ENCODE measurements around the gene IPO4.

Gene IPO4, protein sequence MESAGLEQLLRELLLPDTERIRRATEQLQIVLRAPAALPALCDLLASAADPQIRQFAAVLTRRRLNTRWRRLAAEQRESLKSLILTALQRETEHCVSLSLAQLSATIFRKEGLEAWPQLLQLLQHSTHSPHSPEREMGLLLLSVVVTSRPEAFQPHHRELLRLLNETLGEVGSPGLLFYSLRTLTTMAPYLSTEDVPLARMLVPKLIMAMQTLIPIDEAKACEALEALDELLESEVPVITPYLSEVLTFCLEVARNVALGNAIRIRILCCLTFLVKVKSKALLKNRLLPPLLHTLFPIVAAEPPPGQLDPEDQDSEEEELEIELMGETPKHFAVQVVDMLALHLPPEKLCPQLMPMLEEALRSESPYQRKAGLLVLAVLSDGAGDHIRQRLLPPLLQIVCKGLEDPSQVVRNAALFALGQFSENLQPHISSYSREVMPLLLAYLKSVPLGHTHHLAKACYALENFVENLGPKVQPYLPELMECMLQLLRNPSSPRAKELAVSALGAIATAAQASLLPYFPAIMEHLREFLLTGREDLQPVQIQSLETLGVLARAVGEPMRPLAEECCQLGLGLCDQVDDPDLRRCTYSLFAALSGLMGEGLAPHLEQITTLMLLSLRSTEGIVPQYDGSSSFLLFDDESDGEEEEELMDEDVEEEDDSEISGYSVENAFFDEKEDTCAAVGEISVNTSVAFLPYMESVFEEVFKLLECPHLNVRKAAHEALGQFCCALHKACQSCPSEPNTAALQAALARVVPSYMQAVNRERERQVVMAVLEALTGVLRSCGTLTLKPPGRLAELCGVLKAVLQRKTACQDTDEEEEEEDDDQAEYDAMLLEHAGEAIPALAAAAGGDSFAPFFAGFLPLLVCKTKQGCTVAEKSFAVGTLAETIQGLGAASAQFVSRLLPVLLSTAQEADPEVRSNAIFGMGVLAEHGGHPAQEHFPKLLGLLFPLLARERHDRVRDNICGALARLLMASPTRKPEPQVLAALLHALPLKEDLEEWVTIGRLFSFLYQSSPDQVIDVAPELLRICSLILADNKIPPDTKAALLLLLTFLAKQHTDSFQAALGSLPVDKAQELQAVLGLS

DNA sequence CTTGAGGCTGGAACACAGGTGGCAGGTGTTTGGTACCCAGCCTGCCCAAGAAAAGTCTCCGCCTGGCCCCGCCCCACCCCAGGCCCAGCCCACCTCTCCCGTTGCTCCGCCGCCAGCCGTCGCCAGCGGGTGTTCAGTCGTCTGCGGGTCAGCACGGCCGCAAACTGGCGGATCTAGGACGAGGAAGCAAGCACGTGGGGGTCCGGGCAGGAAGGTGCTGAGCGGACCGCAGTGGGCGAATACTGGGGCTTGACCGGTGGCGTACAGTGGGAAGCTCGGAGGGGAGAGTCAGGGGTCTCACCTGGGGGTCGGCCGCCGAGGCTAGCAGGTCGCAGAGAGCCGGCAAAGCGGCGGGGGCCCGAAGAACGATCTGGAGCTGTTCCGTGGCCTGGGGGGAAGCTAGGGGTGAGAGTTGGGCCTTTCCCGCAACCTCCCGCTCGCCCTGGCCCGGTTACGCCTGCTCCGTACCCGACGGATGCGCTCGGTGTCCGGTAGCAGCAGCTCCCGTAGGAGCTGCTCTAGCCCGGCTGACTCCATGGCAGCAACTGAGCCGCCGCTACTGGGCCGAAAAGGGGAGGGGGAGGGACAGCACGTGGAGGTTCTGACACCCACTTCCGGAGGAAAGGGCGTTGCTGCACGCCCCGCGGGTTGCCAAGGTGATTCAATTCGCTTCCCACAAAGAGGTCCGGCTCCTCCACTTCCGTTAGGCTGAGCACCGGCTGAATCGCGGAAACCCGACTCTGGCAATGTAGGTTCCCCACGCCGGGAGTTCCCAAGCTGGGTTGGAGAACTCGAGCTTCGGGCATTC is at the start of gene IPO4:
IPO4 (minus strand) TSS at position 566 of the 808 bp plus-strand sequence; CDS start at position 537, 29 bp downstream.
- DNase-seq (ENCODE audit: extremely low read depth, insufficient read length) = peak; percentile 89
- H3K27me3 ChIP-seq (replicated peaks; ENCODE audit: control insufficient read depth, insufficient read depth, low read length) = no peaks in the 10 kb centered on the region
- peaks cover 42% of the 10 kb centered on the region for H3K36me3 ChIP-seq (ENCODE audit: control insufficient read depth, insufficient read depth, low read length)
- TF ChIP-seq, protein P1, sequence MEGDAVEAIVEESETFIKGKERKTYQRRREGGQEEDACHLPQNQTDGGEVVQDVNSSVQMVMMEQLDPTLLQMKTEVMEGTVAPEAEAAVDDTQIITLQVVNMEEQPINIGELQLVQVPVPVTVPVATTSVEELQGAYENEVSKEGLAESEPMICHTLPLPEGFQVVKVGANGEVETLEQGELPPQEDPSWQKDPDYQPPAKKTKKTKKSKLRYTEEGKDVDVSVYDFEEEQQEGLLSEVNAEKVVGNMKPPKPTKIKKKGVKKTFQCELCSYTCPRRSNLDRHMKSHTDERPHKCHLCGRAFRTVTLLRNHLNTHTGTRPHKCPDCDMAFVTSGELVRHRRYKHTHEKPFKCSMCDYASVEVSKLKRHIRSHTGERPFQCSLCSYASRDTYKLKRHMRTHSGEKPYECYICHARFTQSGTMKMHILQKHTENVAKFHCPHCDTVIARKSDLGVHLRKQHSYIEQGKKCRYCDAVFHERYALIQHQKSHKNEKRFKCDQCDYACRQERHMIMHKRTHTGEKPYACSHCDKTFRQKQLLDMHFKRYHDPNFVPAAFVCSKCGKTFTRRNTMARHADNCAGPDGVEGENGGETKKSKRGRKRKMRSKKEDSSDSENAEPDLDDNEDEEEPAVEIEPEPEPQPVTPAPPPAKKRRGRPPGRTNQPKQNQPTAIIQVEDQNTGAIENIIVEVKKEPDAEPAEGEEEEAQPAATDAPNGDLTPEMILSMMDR (IDR thresholded peaks at IDR 0.05; ENCODE audit: insufficient read depth, low read length, poor library complexity, severe bottlenecking) = no peak
- H3K4me3 ChIP-seq (replicated peaks; ENCODE audit: low read depth, low read length) = peak within 1 kb of the TSS; percentile 83

DNA sequence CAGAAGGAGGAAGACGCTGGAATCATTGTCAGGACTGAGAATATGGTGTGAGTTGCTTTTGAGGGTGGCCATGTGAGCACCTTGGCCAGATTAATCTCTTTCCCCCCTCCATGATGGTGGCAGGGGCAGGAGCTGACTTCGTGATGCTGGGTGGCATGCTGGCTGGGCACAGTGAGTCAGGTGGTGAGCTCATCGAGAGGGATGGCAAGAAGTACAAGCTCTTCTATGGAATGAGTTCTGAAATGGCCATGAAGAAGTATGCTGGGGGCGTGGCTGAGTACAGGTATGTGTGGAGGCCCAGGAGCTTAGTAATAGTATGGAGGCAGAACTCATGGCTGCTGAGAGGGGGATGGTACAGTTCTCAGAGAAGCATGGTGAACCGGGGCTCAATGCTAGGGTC is 49.5 kb upstream of the IPO4 start:
- TF ChIP-seq, protein P1 (IDR thresholded peaks at IDR 0.05; ENCODE audit: insufficient read depth, low read length, poor library complexity, severe bottlenecking) = no peak
- Histone ChIP-seq H3K36me3 (ENCODE audit: control insufficient read depth, insufficient read depth, low read length) (peaks cover 46% of the 10 kb centered on the region), H3K27me3 (replicated peaks; ENCODE audit: control insufficient read depth, insufficient read depth, low read length) (no peaks in the 10 kb centered on the region), H3K4me3 (replicated peaks; ENCODE audit: low read depth, low read length) (no peak overlapping the region)
- DNase-seq (ENCODE audit: extremely low read depth, insufficient read length) = no peak

DNA sequence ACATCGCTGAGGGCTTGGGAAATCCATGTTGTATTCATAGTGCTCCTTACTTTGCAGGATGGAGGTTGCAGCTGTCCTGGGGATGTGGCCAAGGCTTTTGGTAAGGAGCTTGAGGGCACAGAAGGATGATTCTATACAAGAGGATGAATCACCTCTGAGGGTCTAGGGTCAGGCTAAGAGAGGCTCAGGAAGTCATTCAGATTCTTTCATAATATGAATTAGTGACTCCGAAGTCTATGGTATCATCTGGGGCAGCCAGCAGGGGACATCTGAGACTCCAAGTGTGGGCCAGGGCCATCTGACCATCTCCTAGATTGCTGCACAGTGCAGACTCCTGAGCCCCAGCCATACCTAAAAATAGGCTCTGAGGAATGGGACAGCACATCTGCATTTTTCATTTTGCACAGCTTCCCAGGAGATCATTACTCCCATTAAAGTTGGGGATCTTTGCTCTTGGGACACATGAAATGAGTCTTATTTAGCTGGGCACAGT is 48.9 kb upstream of the IPO4 start:
- no peaks in the 10 kb centered on the region for H3K27me3 ChIP-seq (replicated peaks; ENCODE audit: control insufficient read depth, insufficient read depth, low read length)
- TF ChIP-seq, protein P1 (IDR thresholded peaks at IDR 0.05; ENCODE audit: insufficient read depth, low read length, poor library complexity, severe bottlenecking) = no peak
- H3K36me3 ChIP-seq (ENCODE audit: control insufficient read depth, insufficient read depth, low read length) = peaks cover 46% of the 10 kb centered on the region
- H3K4me3 ChIP-seq (replicated peaks; ENCODE audit: low read depth, low read length) = no peak overlapping the region
- no peak for DNase-seq (ENCODE audit: extremely low read depth, insufficient read length)

DNA sequence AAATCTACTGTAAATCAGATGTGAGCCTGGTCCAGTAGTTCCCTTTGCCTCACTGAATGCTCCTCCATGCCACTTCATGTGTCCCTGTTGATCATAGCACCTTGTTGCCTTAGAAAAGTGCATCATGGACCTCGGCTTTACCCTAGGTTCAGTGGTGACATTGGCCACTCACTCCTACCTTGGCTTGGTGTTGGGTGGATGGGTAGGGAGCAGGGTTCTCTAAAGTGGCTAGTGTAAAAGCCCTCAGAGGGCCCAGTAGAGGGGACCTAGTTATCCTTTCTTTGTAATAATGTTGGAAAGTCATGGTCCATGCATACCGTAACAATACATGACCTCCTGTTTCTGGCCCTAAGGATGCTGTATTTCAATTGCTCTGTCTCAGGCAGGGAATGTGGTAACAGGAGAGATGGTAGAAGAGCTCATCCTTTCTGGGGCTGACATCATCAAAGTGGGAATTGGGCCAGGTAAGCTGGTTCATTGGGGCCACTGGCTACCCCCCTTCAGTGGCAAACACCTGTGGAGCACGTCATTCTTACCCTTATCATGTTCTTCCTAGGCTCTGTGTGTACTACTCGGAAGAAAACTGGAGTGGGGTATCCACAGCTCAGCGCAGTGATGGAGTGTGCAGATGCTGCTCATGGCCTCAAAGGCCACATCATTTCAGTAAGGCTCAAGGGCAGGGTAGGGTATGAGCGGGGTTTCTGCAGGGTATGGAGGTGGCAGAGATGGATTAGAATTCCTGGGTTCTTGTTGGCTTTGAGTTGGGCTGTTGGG is 48.3 kb upstream of the IPO4 start:
- DNase-seq (ENCODE audit: extremely low read depth, insufficient read length) = no peak
- TF ChIP-seq, protein P1 (IDR thresholded peaks at IDR 0.05; ENCODE audit: insufficient read depth, low read length, poor library complexity, severe bottlenecking) = no peak
- no peaks in the 10 kb centered on the region for H3K27me3 ChIP-seq (replicated peaks; ENCODE audit: control insufficient read depth, insufficient read depth, low read length)
- H3K4me3 ChIP-seq (replicated peaks; ENCODE audit: low read depth, low read length) = no peak overlapping the region
- H3K36me3 ChIP-seq (ENCODE audit: control insufficient read depth, insufficient read depth, low read length) = peaks cover 46% of the 10 kb centered on the region
